Activated T-cell treated with anti-CD3 and anti-CD28 coated beads for 48 hours (primary cell): Measurements from ENCODE around the gene GARIN1A.
"Not testable (repeated sequence)": the region's sequence is repeated elsewhere in the genome, so short reads cannot be mapped to it uniquely, and the experiment has no call there.

Experiments used
- DNase-seq: peaks from one replicate; pipeline ENCODE4 v3.0.0-alpha.2; 2020; ENCODE audit warnings: low read depth

GARIN1A gene

DNA sequence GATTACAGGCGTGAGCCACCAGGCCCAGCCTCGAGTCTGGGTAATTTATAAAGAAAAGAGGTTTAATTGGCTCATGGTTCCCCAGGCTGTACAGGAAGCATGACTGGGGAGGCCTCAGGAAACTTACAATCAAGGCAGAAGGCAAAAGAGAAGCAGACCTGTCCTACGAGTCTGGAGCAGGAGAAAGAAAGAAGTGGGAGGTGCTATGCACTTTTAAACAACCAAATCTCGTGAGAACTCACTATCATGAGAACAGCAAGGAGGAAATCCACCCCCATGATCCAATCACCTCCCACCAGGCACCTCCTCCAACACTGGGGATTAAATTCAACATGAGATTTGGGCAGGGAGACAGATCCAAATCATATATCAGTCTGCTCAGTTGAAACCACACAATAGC lies 11.6 kb downstream of the GARIN1A start:
- not testable (repeated sequence) for DNase-seq

GRCh38 chr7:128687131-128687530 lies 15.0 kb downstream of the GARIN1A start:
- DNase-seq, result no peak

- no peak for DNase-seq
These were observed 16.4 kb downstream of the GARIN1A start for GRCh38 chr7:128688492-128688891.

GRCh38 chr7:128689161-128689935 lies 17.3 kb downstream of the GARIN1A start:
- not testable (repeated sequence) for DNase-seq

GRCh38 chr7:128691227-128691626 lies 19.1 kb downstream of the GARIN1A start:
- no peak for DNase-seq

DNA sequence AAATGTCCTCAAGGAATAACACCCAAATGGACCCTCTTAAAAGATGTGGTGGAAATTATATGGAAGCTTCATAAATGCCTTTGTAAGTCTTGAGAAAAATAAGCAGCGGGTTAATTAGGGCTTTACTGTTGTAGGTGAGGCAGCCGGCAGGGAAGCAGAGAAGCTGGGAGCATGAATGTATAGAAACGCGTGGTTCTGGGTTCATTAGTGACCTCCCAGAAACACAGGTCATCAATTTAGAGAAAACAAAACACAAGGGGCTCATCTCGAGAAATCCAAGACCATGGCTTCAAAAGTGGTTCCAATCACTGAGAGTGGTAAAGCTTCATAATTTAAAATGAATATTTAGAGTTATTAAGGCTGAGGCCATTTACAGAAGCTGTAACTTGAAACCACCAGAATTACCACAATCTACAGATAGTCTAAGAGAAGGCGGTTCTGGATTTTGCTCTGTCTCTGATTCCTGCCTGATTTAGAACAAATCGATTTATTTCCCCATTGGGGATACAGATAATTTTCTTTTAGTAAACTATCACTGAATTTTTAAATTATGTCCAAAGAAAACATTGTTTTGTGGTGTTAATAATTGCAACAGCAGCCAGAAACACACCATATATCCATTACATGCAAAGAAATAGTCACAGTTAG lies 20.7 kb downstream of the GARIN1A start:
- no peak for DNase-seq

- no peak for DNase-seq
These were observed 21.4 kb downstream of the GARIN1A start for GRCh38 chr7:128693373-128694015.

- DNase-seq, result no peak
These were observed 22.6 kb downstream of the GARIN1A start for GRCh38 chr7:128694738-128695137.

DNA sequence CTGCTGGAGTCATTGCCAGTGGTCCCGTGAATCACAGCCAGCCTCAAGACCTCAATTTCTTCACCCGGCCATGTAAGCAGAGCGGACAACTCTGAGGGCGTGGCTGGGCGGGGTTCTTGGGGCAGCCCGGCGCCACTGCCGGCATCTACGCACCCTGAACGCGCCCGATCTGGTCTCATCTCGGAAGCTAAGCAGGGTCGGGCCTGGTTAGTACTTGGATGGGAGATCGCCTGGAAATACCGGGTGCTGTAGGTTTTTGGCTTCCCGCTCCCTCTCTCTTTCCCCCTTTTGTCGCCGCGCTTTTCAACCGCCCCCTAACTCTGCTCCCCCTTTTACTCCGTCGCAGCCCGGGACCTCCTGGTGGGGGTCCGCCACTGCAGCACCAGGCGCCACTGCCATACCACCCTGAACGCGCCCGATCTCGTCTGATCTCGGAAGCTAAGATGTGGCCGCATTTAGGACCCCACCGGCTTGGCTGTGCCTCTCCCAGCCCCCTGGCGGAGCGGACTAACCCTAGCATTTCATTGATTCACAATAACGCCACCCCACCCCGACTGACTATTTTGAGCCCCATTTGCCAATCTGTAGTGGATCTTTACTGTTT lies 25.3 kb downstream of the GARIN1A start:
- peak; percentile 68 for DNase-seq

DNA sequence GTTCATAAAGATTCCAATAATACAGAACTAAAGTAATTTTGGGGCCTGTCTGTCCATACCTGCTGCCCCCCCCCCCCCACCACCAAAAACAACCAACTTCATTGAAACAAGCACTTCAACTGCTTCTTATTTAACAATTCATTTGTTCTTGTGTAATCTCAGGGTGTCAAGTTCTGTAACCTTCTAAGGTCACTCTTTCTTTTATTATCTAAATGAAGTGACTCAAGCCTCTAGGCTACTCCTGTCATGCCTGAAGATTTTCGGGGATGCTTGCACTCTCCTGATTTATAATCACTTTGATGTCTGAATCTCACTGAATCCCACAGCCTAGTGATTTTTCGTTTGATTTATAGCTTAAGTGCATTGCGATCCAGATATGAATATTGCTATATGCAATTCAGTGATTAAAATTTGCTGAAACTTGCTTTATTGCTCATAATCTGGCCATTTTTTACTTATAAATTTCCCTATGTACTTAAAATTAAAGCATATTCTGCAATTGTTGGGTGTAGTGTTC lies 27.2 kb downstream of the GARIN1A start:
- no peak for DNase-seq

GRCh38 chr7:128699895-128700294 lies 27.8 kb downstream of the GARIN1A start:
- no peak for DNase-seq

DNA sequence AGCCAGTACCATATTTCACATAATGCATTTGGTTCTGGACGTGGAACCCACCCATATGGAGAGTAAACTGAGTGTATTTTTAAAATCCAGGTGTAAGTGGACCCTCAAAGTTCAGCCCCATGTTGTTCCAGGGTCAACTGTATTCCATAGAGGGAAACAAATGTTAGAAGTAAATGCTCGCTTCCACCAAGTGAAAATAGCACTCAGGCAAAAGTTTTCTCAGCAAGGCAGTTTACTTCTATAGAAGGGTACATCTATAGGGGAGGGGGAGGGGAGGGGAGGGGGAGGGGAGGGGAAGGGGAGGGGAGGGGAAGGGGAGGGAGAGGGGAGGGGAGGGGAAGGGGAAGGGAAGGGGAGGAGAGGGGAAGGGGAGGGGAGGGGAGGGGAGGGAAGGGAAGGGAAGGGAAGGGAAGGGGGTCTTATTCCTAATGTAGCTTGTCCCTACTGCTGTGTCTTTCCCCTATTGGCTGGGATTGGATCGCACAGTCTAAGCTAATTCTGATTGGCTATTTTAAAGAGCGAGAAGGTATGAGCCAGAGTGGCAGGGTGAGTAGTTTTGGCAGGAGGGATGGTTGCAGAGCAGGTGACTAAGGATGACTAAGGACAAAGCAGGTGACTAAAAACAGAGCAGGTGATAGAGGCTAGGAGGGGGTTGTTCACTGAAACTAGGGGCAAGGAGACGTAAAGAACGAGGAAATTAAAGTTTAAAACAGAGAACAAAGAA lies 29.1 kb downstream of the GARIN1A start:
- DNase-seq, result no peak

DNA sequence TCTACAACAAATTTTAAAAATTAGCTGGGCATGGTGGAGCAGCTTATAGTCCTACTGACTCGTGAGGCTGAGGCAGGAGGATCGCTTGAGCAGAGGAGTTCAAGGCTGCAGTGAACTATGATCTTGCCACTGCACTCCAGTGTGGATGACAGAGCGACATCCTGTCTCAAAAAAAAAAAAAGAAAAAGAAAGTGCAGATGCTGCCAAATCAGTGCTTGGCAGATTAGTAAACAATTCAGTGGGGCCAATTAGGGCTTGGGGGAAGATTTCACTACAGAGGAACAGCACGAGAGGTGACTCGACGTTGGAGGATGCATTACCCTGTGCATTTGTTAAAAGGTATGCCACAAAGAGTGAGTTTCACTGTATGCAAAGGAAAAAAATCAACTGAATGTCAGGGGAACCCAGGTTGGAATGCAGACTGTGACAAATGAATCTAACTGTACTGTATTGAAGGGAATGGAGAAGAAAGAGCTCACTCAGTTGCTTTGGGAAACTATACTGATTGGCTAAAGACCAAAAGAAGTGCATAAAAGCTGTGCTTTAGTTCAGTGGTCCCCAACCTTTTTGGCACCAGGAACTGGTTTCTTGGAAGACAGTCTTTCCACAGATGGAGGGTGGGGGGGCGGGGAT lies 31.6 kb downstream of the GARIN1A start:
- DNase-seq, result no peak

GRCh38 chr7:128705891-128706333 lies 33.8 kb downstream of the GARIN1A start:
- DNase-seq, result no peak

DNA sequence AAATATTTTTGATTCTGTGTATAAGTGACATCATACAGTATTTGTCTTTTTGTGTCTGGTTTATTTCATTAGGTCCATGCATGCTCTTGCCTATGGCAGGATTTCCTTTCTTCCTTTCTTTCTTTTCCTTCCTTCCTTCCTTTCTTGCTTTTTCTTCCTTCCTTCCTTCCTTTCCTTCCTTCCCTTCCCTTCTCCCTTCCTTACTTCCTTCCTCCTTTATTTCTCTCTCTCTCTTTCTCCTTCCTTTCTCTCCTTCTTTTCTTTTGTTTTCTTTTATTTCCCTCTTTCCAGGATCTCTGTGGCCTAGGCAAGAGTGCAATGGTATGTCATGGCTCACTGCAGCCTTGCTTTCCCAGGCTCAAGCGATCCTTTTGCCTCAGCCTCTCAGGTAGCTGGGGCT lies 35.7 kb downstream of the GARIN1A start:
- DNase-seq, result no peak

DNA sequence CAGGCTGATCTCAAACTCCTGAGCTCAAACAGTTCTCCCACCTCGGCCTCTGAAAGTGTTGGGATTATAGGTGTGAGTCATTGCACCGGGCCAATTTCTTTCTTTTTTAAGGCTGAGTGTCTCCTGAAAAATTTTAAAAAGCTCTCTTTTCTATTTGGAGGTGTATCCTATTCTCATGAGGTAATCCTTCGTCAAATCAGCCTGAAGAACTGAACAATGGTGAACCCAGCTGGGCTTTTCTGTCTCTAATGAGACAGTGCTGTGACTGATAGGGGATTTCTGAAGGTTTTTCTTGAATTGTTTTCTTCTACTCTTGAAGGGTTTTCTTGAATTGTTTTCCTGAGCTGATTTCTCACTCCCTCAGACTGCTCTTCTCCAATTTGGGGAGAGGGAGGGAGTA lies 36.1 kb downstream of the GARIN1A start:
- DNase-seq, result no peak

DNA sequence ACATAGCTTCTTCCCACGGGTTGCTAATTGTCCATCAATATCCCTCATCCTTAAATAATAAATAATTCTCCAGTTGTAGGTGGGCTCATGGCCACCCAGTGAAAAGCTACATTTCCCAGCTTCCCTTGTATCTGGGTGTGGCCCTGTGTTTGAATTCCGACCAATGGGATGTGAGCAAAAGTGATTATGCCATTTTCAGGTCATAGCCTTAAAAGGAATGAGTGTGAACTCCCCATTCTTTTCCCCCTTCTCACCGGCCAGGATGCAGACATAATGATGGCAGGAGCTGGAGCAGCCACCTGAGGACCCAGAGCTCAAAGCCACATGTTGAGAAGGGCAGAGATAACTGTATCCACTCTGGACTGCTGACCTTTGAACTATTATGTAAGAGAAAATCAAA lies 36.7 kb downstream of the GARIN1A start:
- no peak for DNase-seq

DNA sequence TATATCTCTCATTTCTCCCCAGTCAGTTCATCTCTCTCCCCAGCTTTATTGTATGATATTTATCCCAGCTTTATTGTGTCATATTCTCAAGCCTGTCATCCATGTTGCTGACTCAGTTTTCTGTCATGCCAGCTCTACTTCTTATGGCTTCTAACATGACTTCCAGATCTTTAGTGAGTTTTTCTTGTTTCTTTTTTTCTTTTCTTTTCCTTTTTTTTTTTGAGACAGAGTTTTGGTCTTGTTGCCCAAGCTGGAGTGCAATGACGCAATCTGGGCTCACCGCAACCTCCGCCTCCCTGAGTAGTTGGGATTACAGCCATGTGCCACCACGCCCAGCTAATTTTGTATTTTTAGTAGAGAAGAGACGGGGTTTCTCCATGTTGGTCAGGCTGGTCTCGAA lies 38.4 kb downstream of the GARIN1A start:
- no peak for DNase-seq

DNA sequence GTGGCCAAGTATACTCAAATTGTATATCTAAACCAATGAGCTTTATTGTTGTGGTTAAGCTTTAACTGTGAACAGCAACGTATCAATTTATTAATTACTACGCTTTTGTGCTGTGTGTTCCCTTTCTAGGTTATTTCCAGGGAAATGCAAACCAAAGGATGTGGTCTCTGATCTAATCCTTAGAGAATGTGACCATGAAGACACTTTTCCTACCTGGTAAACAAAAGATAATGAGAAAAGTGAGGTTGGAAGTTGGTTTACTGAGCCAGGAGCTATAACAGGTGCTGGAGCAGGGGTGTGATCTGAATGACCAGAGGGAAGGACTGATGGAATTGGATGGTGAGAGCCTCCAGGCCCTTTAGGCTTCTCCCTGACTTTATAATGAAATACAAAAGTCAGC lies 41.7 kb downstream of the GARIN1A start:
- DNase-seq, result no peak

- no peak for DNase-seq
These were observed 42.8 kb downstream of the GARIN1A start for GRCh38 chr7:128714701-128715495.
